A549 (cell line): ENCODE results near the gene SPTLC3. TPM values are rescaled to one million over a fixed set of nuclear protein-coding genes. Genes with fewer than 3 reads are reported as not detected.
A peak's percentile ranks its signal among the peaks of the same experiment; 100 is the strongest.

Source experiments
- ATAC-seq, 2 experiments: fragments of 200-7000 bp in 1 of 2; fragments of >200 bp in 1 of 2; cut with Nextera tagmentation in 1 of 2; cut with Tn5 transposase in 1 of 2; 3 replicates each; pipeline versions ENCODE4 v1.8.0 to v1.9.1; 2018 to 2020; ENCODE audit warnings: mild to moderate bottlenecking in 1 of 2, moderate library complexity in 1 of 2
- CTCF ChIA-PET: fragments of 300-600 bp; sonication (Branson Sonifier 250); formaldehyde crosslinking; extraction: SDS; loops from one replicate; lab custom pipeline; 2021; ENCODE audit warnings: antibody characterized with exemption, inconsistent platforms; lab: Yijun Ruan, JAX
- POLR2A ChIA-PET: fragments of 350-600 bp; formaldehyde crosslinking; extraction: SDS; loops from one replicate; lab custom pipeline; 2021; ENCODE audit warnings: antibody characterized with exemption, inconsistent platforms; lab: Yijun Ruan, JAX
- DNase-seq, 2 experiments: peaks; one replicate each; pipeline versions ENCODE4 v3.0.0 to v3.0.0-alpha.2; 2011 to 2016; ENCODE audit warnings: low read depth in 1 of 2, low spot score in 1 of 2
- FAIRE-seq: peaks from 2 replicates; lab custom pipeline; 2011; peaks lifted over from hg19 to GRCh38; lab: Jason Lieb, UNC
- H3K27ac ChIP-seq, 2 experiments: fragments of >200 bp; sonication (Bioruptor Twin); formaldehyde crosslinking; 3 replicates each; pipeline ENCODE4 v1.5.1; 2016 to 2017
- H3K4me1 ChIP-seq: fragments of >200 bp; sonication (Bioruptor Twin); formaldehyde crosslinking; 3 replicates; pipeline ENCODE4 v1.6.1; 2016
- H3K4me2 ChIP-seq: fragments of >200 bp; sonication (Bioruptor Twin); formaldehyde crosslinking; 3 replicates; pipeline ENCODE4 v1.6.1; 2016
- H3K4me3 ChIP-seq: fragments of >200 bp; sonication (Bioruptor Twin); formaldehyde crosslinking; 3 replicates; pipeline ENCODE4 v1.5.1; 2016
- H3K9me3 ChIP-seq: fragments of >200 bp; sonication (Bioruptor Twin); formaldehyde crosslinking; 3 replicates; pipeline ENCODE4 v1.6.1; 2016
- ATOH8 ChIP-seq: fragments of 250-450 bp; sonication (Bioruptor Pico); IDR thresholded peaks from 2 replicates; pipeline ENCODE4 v1.5.0; 2020; ENCODE audit warnings: low read depth, mild to moderate bottlenecking, moderate library complexity
- CBX2 ChIP-seq: fragments of 200-600 bp; sonication (generic); IDR thresholded peaks from 2 replicates; pipeline ENCODE4 v1.6.1; 2016; ENCODE audit warnings: low read depth, mild to moderate bottlenecking, borderline replicate concordance
- CEBPB ChIP-seq, 2 experiments: fragments of >200 bp in 1 of 2; sonication (Bioruptor Twin) in 1 of 2; formaldehyde crosslinking in 1 of 2; IDR thresholded peaks; 2 replicates each; pipeline ENCODE4 v1.6.1; 2012 to 2016
- CHD2 ChIP-seq: fragments of 150-350 bp; IDR thresholded peaks from 2 replicates; pipeline ENCODE4 v1.6.1; 2014; ENCODE audit warnings: low read length; ENCODE audit not compliant: partially characterized antibody
- EHMT2 ChIP-seq: fragments of 200-600 bp; sonication (generic); IDR thresholded peaks from 2 replicates; pipeline ENCODE4 v1.6.1; 2016; ENCODE audit warnings: antibody characterized with exemption, low read depth, mild to moderate bottlenecking, moderate library complexity
- EP300 ChIP-seq, 2 experiments: fragments of >200 bp; sonication (Bioruptor Twin); formaldehyde crosslinking; IDR thresholded peaks; 2 replicates in 1 of 2; 3 replicates in 1 of 2; pipeline ENCODE4 v1.6.1; 2016 to 2017
- FOSL2 ChIP-seq, 2 experiments: fragments of 450-650 bp in 1 of 2; fragments of >200 bp in 1 of 2; sonication (Bioruptor Twin) in 1 of 2; formaldehyde crosslinking; IDR thresholded peaks; 2 replicates each; pipeline versions ENCODE4 v1.5.0 to v1.6.1; 2016 to 2020; ENCODE audit warnings: mild to moderate bottlenecking in 1 of 2, moderate library complexity in 1 of 2
- FOXS1 ChIP-seq: fragments of 250-450 bp; sonication (Bioruptor Pico); IDR thresholded peaks from 2 replicates; pipeline ENCODE4 v1.5.0; 2020; ENCODE audit warnings: mild to moderate bottlenecking, moderate library complexity
- GATA3 ChIP-seq: IDR thresholded peaks from 2 replicates; pipeline ENCODE4 v1.6.1; 2012; ENCODE audit warnings: borderline replicate concordance
- HOXA7 ChIP-seq: fragments of 250-450 bp; sonication (Bioruptor Pico); IDR thresholded peaks from 2 replicates; pipeline ENCODE4 v1.5.0; 2020; ENCODE audit warnings: mild to moderate bottlenecking, moderate library complexity
- HOXB5 ChIP-seq: fragments of 250-450 bp; sonication (Bioruptor Pico); IDR thresholded peaks from 2 replicates; pipeline ENCODE4 v1.5.0; 2020; ENCODE audit warnings: mild to moderate bottlenecking, moderate library complexity
- KDM1A ChIP-seq: fragments of 200-600 bp; sonication (generic); IDR thresholded peaks from 2 replicates; pipeline ENCODE4 v1.6.1; 2016; ENCODE audit warnings: low read depth, mild to moderate bottlenecking
- KDM5A ChIP-seq: fragments of 200-600 bp; sonication (generic); IDR thresholded peaks from 2 replicates; pipeline ENCODE4 v1.6.1; 2016; ENCODE audit warnings: antibody characterized with exemption, mild to moderate bottlenecking
- MYC ChIP-seq: IDR thresholded peaks from 2 replicates; pipeline ENCODE4 v1.6.1; 2012; ENCODE audit warnings: mild to moderate bottlenecking, inconsistent platforms, low read length, improper control_type of control experiment, borderline replicate concordance
- PHF8 ChIP-seq: fragments of 200-600 bp; sonication (generic); IDR thresholded peaks from 2 replicates; pipeline ENCODE4 v1.6.1; 2016; ENCODE audit warnings: low read depth, mild to moderate bottlenecking, antibody characterized with exemption, moderate library complexity, borderline replicate concordance
- POLR2AphosphoS2 ChIP-seq: conservative IDR thresholded peaks from 2 replicates; pipeline ENCODE4 v1.6.1; 2012; ENCODE audit warnings: low read length, improper control_type of control experiment, inconsistent platforms
- RAD21 ChIP-seq, 2 experiments: fragments of >200 bp in 1 of 2; sonication (Bioruptor Twin) in 1 of 2; formaldehyde crosslinking in 1 of 2; IDR thresholded peaks in 1 of 2; conservative IDR thresholded peaks in 1 of 2; 2 replicates in 1 of 2; 3 replicates in 1 of 2; pipeline ENCODE4 v1.6.1; 2012 to 2018; ENCODE audit warnings: inconsistent platforms in 1 of 2
- SMC3 ChIP-seq: fragments of >200 bp; sonication (Bioruptor Twin); formaldehyde crosslinking; IDR thresholded peaks from 3 replicates; pipeline ENCODE4 v1.6.1; 2018; ENCODE audit warnings: inconsistent platforms
- SREBF2 ChIP-seq: fragments of 450-650 bp; IDR thresholded peaks from 2 replicates; pipeline ENCODE4 v1.6.1; 2014; ENCODE audit warnings: mild to moderate bottlenecking, moderate library complexity
- TP53 ChIP-seq: fragments of 250-450 bp; sonication (Bioruptor Pico); IDR thresholded peaks from 2 replicates; pipeline ENCODE4 v1.5.0; 2021; ENCODE audit warnings: mild to moderate bottlenecking, moderate library complexity
- ZC3H11A ChIP-seq: fragments of 450-650 bp; IDR thresholded peaks from 2 replicates; pipeline ENCODE4 v1.6.1; 2014; ENCODE audit warnings: antibody characterized with exemption, mild to moderate bottlenecking
- ZNF302 ChIP-seq: fragments of 250-450 bp; sonication (Bioruptor Pico); IDR thresholded peaks from 2 replicates; pipeline ENCODE4 v1.9.0; 2021; ENCODE audit warnings: inconsistent platforms, mild to moderate bottlenecking, moderate library complexity
- WGBS: methylation state at CpG from one replicate; pipeline ENCODE4 v1.1.6; 2017; ENCODE audit errors: missing lambda C conversion rate; 5-methylcytosine and 5-hydroxymethylcytosine counted together
- polyA plus RNA-seq, 4 experiments: library from polyadenylated mRNA; depleted of rRNA in 3 of 4; stranded (reverse); fragments of >200 nt; fragmentation: RNase III in 1 of 4; extraction: RNeasy Plus Mini Kit Qiagen cat#74134 plus additional on column Dnase treatment in 1 of 4; gene quantifications; 2 replicates in 3 of 4; 3 replicates in 1 of 4; pipeline ENCODE4 v1.2.3, GENCODE V29; 2011 to 2017
- TF ChIP-seq, protein P1 (sequence below): IDR thresholded peaks from 2 replicates; pipeline ENCODE4 v1.6.1; 2012
- TF ChIP-seq, protein P2 (sequence below): fragments of >200 bp; sonication (Bioruptor Twin); formaldehyde crosslinking; IDR thresholded peaks from 3 replicates; pipeline ENCODE4 v1.6.1; 2016
- TF ChIP-seq, protein P3 (sequence below): fragments of >200 bp; sonication (Bioruptor Twin); formaldehyde crosslinking; IDR thresholded peaks from 2 replicates; pipeline ENCODE4 v1.6.1; 2016

SPTLC3 gene
- polyA plus RNA-seq, 2 of the 4 experiments (the other 2 are of a cell fraction) = 0.10 to 0.57 TPM

DNA sequence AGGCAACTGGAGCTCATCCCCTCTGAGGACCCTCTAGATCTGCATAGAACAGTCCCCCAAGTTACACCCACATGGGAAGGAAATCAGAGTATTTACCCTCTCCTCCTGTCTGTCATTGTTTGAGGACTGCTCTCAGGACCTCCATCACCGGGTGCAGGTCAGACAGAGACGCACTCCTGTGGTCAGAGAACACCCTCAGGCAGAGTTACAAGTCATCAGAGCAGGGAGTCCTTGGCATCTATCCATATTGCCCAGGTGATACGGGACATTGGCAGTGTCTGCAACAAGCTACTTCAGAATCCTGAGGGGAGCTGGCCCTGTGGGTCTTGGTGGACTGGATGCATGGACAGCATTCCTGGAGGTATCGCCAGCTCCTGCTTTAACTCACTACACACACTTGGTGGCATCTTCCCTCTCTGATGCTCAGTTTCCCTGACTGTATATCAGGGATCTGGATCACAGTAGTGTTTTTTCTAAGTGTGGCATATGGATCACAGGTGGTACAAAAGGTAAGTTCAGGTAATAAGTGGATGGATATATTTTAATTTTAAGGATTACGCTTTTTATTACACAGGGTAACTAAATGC is 197.2 kb downstream of the SPTLC3 start:
- CTCF ChIA-PET = interaction anchor here (0.7 to 1.2 kb wide), 2 partner anchors 56 to 340 kb away, joined by 3 to 4 read pairs; no protein-coding TSS in a partner anchor
- TF ChIP-seq GATA3 (no peak), HOXB5 (CRISPR knock-in tag) (no peak), CHD2 (no peak), CEBPB (IDR thresholded peaks at IDR 0.05) (no peak), KDM1A (no peak), ATOH8 (no peak), TP53 (CRISPR knock-in tag) (no peak)
- TF ChIP-seq, protein P1, sequence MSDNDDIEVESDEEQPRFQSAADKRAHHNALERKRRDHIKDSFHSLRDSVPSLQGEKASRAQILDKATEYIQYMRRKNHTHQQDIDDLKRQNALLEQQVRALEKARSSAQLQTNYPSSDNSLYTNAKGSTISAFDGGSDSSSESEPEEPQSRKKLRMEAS = no peak
- FAIRE-seq = peak; percentile 32

GRCh38 chr20:13207016-13207415 is 198.2 kb downstream of the SPTLC3 start:
- H3K27ac ChIP-seq = no peak overlapping the region
- ATAC-seq (no peak), FAIRE-seq (no peak), DNase-seq (no peak)
- H3K4me2 ChIP-seq = no peak overlapping the region
- H3K4me1 ChIP-seq = no peaks in the 10 kb centered on the region
- H3K4me3 ChIP-seq = no peak overlapping the region
- ChIA-PET POLR2A (no interaction called here), CTCF (interaction anchor here (1.2 kb wide), 1 partner anchor 339 kb away, joined by 4 read pairs; no protein-coding TSS in a partner anchor)
- WGBS = 74% methylated on average over 2 of the region's 2 CpGs
- TF ChIP-seq ZC3H11A = no peak
- TF ChIP-seq, protein P2, sequence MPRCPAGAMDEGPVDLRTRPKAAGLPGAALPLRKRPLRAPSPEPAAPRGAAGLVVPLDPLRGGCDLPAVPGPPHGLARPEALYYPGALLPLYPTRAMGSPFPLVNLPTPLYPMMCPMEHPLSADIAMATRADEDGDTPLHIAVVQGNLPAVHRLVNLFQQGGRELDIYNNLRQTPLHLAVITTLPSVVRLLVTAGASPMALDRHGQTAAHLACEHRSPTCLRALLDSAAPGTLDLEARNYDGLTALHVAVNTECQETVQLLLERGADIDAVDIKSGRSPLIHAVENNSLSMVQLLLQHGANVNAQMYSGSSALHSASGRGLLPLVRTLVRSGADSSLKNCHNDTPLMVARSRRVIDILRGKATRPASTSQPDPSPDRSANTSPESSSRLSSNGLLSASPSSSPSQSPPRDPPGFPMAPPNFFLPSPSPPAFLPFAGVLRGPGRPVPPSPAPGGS = no peak
- TF ChIP-seq SMC3 = no peak
- no peak for TF ChIP-seq FOXS1 (CRISPR knock-in tag)
- no peak for TF ChIP-seq GATA3
- no peak for TF ChIP-seq POLR2AphosphoS2
- TF ChIP-seq EHMT2 = no peak
- TF ChIP-seq, protein P3, sequence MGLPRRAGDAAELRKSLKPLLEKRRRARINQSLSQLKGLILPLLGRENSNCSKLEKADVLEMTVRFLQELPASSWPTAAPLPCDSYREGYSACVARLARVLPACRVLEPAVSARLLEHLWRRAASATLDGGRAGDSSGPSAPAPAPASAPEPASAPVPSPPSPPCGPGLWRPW = no peak
- no peak for TF ChIP-seq RAD21 (conservative IDR thresholded peaks at IDR 0.05 in 1 of 2, IDR thresholded peaks at IDR 0.05 in 1 of 2)
- TF ChIP-seq EP300 (IDR thresholded peaks at IDR 0.05) = no peak
- no peak for TF ChIP-seq CBX2
- no peak for TF ChIP-seq MYC
- TF ChIP-seq PHF8 = no peak
- no peak for TF ChIP-seq KDM5A
- no peak for TF ChIP-seq SREBF2
- TF ChIP-seq HOXA7 = no peak
- no peak for TF ChIP-seq FOSL2 (IDR thresholded peaks at IDR 0.05)
- no peak for TF ChIP-seq FOSL2 (CRISPR knock-in tag; IDR thresholded peaks at IDR 0.05)
- no peak for TF ChIP-seq ZNF302
- H3K9me3 ChIP-seq = no peaks in the 10 kb centered on the region

More for the DNA sequence above, 197.2 kb downstream of the SPTLC3 start:
- 0 out of 6 replicates have a peak, but pooled peaks of 1 of the 2 experiments have one; percentile 24 for ATAC-seq
- no peak overlapping the region for H3K27ac ChIP-seq
- no peak overlapping the region for H3K4me3 ChIP-seq
- 42% methylated on average over 5 of the region's 5 CpGs for WGBS
- POLR2A ChIA-PET = no interaction called here
- no peaks in the 10 kb centered on the region for H3K4me1 ChIP-seq
- no peaks in the 10 kb centered on the region for H3K9me3 ChIP-seq
- H3K4me2 ChIP-seq = no peak overlapping the region
- DNase-seq = no peak
